NCI-H1694 treated with DMSO at 0.1 percent for 48 hours (cell line): ENCODE data around the gene HMGN1.
A peak's percentile ranks its signal among the peaks of the same experiment; 100 is the strongest.

Experiments used
- DNase-seq: peaks from one replicate; lab custom pipeline; 2025; lab: John Stamatoyannopoulos, UW

HMGN1 gene

GRCh38 chr21:39330001-39330400 is 18.9 kb downstream of the HMGN1 start:
- DNase-seq: no peak

DNA sequence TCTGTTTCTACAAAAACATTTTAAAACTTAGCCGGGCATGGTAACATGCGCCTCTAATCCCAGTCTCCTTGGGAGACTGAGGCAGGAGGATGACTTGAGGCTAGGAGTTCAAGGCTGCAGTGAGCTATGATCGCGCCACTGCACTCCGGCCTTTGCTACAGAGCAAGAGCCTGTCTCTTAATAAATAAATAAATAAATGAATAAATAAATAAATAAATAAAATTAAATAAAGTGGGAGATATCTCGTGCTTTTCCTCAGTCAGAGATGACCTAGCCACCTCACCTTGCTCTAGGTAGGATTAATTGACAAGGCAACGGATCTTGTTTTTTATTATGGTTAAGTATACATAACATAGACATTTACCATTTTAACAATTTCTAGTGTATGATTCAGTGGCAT is 21.2 kb downstream of the HMGN1 start:
- DNase-seq: no peak

- no peak for DNase-seq
These were observed 22.1 kb downstream of the HMGN1 start for GRCh38 chr21:39326607-39327307.

DNA sequence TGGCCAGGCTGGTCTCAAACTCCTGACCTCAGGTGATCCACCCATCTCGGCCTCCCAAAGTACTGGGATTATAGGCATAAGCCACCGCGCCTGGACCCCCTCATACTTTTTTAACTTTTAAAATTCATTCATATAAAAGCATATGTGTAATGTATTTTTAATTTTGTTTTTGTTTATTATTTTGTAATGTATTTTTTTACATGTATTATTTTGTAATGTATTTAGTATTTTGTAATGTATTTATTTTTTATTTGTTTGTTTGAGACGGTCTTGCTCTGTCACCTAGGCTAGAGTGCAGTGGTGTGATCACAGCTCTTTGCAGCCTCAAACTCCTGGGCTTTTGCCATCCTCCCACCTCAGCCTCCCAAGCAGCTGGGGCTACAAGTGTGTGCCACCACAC is 23.4 kb downstream of the HMGN1 start:
- no peak for DNase-seq

- DNase-seq: no peak
These were observed 27.5 kb downstream of the HMGN1 start for GRCh38 chr21:39321424-39321823.

DNA sequence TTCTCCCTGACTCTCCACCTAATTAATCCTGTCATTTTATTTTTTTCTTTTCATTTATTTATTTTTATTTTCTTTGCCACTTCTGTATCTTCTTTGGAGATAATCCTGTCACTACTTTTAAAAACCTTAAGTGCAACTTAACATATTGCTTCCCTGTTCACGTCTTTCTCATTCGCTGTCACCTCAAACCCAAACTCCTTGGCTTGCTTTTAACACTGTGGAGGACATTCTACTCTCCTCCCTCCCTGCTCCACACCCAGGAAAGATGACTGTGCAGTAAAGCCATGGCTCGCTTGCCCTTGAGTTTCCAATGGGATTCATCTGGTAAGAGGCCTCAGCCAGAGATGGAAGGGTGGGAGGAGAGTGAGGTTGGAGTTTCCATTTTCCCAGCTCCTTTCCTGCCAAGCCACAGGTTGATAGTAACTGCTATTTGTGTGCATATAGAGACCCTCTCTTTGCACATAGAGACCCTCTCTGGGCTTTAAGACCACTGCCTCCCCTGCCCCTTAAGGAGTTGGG is 29.0 kb downstream of the HMGN1 start:
- no peak for DNase-seq

DNA sequence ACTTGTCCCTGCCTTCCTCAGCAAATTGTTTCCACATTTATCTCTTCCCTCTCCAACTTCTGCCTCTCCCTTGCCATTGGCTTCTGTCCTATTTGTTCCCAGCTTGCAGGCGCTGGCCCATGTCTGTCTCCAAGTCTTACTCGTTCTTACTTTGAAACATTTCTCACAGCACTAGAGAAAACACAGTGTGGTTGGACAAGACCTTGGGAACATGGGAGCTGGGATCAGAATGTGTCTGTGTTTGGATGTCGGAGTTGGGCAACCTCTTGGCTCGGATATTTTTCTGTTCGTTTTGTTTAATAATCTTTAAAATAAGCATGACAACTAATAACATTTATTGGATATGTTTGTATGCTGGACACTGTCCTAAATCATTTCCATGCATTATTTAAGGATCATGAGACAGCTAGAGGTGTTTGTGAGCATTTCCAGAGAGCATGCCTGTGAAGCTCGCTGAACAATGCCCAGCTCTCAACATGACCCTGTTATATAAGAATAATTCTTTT is 29.6 kb downstream of the HMGN1 start:
- no peak for DNase-seq

GRCh38 chr21:39318091-39318959 is 30.6 kb downstream of the HMGN1 start:
- no peak for DNase-seq

- DNase-seq: no peak
These were observed 31.5 kb downstream of the HMGN1 start for GRCh38 chr21:39317134-39318090.

DNA sequence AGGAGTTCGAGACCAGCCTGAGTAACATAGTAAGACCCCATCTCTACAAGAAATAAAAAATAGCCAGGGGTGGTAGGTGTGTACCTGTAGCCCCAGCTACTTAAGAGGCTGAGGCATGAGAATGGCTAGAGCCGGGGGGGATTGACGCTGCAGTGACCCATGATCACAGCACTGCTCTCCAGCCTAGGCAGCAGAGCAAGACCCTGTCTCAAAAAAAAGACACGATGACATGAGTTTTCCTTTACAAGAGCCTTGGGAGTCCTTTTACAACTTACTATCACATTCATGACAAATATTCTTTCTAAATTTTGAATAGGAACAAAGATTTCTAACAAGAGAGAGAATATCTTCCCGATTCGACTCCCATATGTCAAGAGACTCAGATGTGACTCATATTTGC is 32.2 kb downstream of the HMGN1 start:
- DNase-seq: no peak

- no peak for DNase-seq
These were observed 33.1 kb downstream of the HMGN1 start for GRCh38 chr21:39315603-39316445.

DNA sequence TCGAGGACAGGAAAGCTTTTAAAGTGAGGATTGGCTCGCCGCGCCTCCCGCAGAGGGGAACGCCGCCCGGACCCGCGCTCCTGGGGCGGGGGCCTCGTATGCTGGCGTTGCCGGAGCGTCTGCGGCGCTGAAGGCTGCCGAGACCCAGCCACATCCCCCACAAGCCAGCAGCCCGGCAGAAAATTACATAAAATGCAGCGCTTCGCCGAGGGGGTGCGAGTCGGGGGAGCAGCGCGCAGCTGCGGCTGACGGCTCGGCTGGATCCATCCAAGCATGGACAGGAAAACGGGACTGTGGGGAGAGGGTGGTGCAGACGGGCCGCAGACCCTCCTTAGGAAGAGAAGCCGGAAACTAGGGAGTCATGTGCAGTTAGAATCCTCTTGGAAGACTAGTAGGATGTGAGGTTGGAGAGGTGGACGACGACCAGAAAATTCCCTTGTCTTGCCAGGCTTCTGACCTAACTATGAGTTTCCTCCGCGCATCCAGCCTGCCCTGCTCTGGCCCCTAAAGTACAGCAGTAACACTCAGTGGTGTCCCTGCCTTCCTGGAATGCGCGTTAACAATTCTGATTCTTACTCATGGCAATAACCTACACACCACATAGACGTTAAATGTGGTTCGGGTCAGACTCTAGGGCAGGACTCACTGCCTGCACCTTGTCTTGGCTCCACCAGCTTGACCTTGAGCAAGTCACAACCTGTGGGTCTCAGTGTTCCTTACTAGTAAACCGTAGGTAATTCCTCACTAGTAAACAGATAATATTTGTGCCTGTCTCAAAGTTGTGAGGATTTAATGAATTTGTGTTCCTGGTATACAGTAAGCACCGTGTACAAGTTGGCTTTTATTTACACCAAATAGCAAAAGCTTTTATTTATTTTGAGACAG is 34.5 kb downstream of the HMGN1 start:
- DNase-seq: peak; percentile 49

GRCh38 chr21:39313571-39314142 is 35.2 kb downstream of the HMGN1 start, which contains the start of gene BRWD1:
Gene BRWD1 (minus strand): TSS chr21:39313632. CDS start chr21:39313491, 141 bp downstream.
- peak; percentile 83 for DNase-seq

DNA sequence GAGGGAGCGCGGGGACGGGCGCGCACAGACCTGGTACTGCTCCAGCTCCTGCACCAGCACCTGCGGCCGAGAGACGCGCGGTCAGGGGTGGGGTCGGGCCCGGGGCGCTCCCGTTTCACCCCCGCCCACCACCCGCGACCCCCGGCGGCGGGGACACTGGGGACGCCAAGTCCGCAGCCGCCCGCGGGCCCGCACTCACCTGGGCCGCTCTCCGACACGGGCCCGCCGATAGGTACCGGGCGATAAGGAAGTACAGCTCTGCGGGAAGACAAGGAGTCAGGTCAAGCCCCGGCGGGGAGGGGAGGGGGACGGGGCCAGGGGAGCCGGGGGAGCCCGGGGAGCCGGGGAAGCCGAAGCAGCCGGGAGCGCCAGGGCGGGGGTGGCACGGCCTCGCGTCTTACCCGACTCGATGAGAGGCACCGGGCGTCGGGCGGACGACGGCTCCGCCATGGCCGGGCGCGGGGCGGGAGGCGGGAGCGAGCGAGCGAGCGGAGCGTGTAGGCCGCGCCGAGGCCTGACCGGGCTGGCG is 35.8 kb downstream of the HMGN1 start:
- no peak for DNase-seq

DNA sequence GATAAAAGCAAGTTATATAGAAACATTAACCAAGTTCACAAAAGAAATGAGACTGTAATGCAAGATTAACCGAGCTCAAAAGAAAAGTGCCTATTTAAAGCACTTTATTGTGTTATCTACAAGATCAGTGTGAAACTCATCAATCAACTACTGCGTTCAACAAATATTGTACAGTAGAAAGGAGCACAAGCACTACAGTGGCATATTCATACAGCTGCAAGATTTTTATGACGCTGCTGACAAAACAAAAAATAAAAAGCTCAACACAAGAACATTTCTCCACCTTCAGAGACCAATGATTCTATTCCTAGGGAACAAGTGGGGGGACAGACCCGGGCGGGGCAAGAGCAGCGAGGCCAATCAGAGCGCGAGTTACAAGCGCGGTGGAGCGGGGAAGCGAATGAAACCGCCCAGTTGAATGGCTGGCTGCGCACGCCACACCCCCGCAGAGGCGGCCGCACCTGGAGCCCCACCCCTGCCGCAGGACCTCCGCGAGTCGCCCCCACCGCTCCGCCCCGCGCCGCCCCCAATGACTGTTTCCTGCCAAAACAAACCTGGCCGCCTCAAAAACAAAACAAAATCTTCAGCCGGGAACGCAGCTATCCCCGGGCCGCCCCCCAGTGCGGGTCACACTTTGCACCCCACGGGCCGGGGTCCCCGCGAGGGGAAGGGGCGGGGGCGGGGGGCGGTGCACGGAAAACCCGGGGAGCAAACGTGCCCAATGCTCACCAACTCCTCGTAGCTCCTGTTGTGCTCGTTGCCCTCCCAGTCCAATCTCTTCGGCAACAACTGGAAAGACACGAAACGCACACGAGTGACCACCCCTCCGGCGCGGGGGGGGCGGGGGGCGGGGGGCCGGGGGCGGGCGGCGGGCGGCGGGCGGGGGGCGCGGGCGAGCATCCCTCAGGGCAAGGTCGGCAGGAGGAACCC is 36.5 kb downstream of the HMGN1 start:
- DNase-seq: peak; percentile 89

DNA sequence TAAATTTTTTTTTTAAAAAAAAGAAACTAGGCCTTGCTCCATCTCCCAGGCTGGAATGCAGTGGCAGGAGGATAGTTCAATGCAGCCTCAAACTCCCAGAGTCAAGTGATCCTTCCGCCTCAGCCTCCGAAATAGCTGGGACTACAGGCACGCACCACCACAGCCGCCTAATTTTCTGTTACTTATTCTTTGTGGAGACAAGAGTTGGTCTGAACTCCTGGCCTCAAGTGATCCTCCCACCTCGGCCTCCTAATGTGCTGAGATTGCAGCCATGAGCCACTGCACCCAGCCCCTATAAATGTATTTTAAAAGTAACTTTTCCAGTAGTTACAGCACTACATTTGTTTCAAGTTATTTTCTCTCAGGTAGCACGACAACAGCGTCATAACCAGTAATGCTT is 37.7 kb downstream of the HMGN1 start:
- no peak for DNase-seq

DNA sequence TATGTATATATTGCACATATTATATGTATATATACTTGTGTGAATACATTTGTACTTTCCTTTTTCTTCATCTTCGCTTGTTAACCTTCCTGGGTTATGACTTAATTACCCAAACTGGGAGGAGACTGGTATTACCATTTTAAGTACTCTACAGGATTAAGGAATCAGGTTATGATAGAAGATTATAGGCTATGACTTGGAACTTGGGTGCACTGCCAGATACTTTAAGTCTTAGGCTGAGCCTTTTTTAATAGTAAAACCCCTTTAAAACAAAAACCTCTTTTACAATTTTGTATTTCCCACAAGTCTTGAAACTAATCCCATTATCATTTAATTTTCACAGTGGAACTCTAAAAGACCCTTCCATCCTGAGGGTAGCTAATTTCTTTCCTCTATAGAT is 41.4 kb downstream of the HMGN1 start:
- DNase-seq: no peak

GRCh38 chr21:39300587-39300986 is 48.3 kb downstream of the HMGN1 start:
- DNase-seq: no peak
